GM12878 (cell line): ENCODE results near the gene DNAJC5. TPM values are rescaled to one million over a fixed set of nuclear protein-coding genes. Genes with fewer than 3 reads are reported as not detected.

Experiments used
- BMI1 ChIP-seq: fragments of 450-650 bp; IDR thresholded peaks from 2 replicates; pipeline ENCODE4 v1.6.1; 2016; ENCODE audit warnings: mild to moderate bottlenecking, moderate library complexity, borderline replicate concordance
- CEBPZ ChIP-seq: fragments of 150-350 bp; IDR thresholded peaks from 2 replicates; pipeline ENCODE4 v1.6.1; 2016; ENCODE audit warnings: low read depth, low read length
- CHD4 ChIP-seq: fragments of 200-600 bp; sonication (generic); IDR thresholded peaks from 2 replicates; pipeline ENCODE4 v1.6.1; 2016; ENCODE audit warnings: mild to moderate bottlenecking
- ETV6 ChIP-seq, 2 experiments: fragments of 450-650 bp in 1 of 2; IDR thresholded peaks in 1 of 2; conservative IDR thresholded peaks in 1 of 2; 2 replicates each; pipeline ENCODE4 v1.6.1; 2014; ENCODE audit warnings: antibody characterized with exemption in 1 of 2, borderline replicate concordance in 1 of 2, low read depth in 1 of 2, mild to moderate bottlenecking in 1 of 2, moderate library complexity in 1 of 2
- HCFC1 ChIP-seq: fragments of 150-350 bp; IDR thresholded peaks from 2 replicates; pipeline ENCODE4 v1.6.1; 2014; ENCODE audit warnings: low read length
- HDAC6 ChIP-seq: fragments of 200-600 bp; sonication (generic); IDR thresholded peaks from one replicate; pipeline ENCODE4 v1.8.0; 2017; ENCODE audit warnings: antibody characterized with exemption; ENCODE audit not compliant: unreplicated experiment
- KLF5 ChIP-seq: fragments of 450-650 bp; IDR thresholded peaks from 2 replicates; pipeline ENCODE4 v1.6.1; 2014; ENCODE audit warnings: mild to moderate bottlenecking; ENCODE audit not compliant: partially characterized antibody
- NBN ChIP-seq: fragments of 450-650 bp; IDR thresholded peaks from 2 replicates; pipeline ENCODE4 v1.6.1; 2016
- NFIC ChIP-seq: IDR thresholded peaks from 2 replicates; pipeline ENCODE4 v1.6.1; 2012; ENCODE audit warnings: low read depth, mild to moderate bottlenecking, inconsistent platforms, low read length, moderate library complexity
- SKIL ChIP-seq: fragments of 450-650 bp; IDR thresholded peaks from 2 replicates; pipeline ENCODE4 v1.6.1; 2017; ENCODE audit warnings: mild to moderate bottlenecking, low read depth, inconsistent platforms; ENCODE audit not compliant: poor library complexity, severe bottlenecking
- SREBF2 ChIP-seq: IDR thresholded peaks from 2 replicates; pipeline ENCODE4 v1.6.1; 2012; ENCODE audit warnings: mild to moderate bottlenecking, low read length
- TCF7 ChIP-seq: IDR thresholded peaks from 2 replicates; pipeline ENCODE4 v1.6.1; 2014; ENCODE audit warnings: antibody characterized with exemption, borderline replicate concordance
- YBX1 ChIP-seq: fragments of 450-650 bp; IDR thresholded peaks from 2 replicates; pipeline ENCODE4 v1.6.1; 2016; ENCODE audit warnings: antibody characterized with exemption
- ZBTB40 ChIP-seq: fragments of 450-650 bp; IDR thresholded peaks from 2 replicates; pipeline ENCODE4 v1.6.1; 2016; ENCODE audit warnings: mild to moderate bottlenecking, moderate library complexity, borderline replicate concordance
- ZNF687 ChIP-seq: fragments of 450-650 bp; IDR thresholded peaks from 2 replicates; pipeline ENCODE4 v1.6.1; 2017; ENCODE audit warnings: mild to moderate bottlenecking, moderate library complexity
- ZSCAN29 ChIP-seq: fragments of 450-650 bp; IDR thresholded peaks from 2 replicates; pipeline ENCODE4 v1.6.1; 2017; ENCODE audit warnings: mild to moderate bottlenecking, moderate library complexity
- polyA plus RNA-seq, 11 experiments: library from polyadenylated mRNA; depleted of rRNA in 4 of 11; unstranded in 6 of 11; stranded (reverse) in 5 of 11; fragments of >200 nt; fragmentation: Nextera tagmentation in 4 of 11; fragmentation: Illumina TruSeq in 1 of 11; extraction: Ambion mirVana in 4 of 11; extraction: Trizol in 1 of 11; gene quantifications; 1 replicate in 1 of 11; 2 replicates in 10 of 11; pipeline versions ENCODE4 v1.2.1 to v1.2.3, GENCODE V29; 2011 to 2016; ENCODE audit warnings: inconsistent platforms in 2 of 11, missing spikeins in 2 of 11, low read depth in 1 of 11
- total RNA-seq, 4 experiments: library from RNA; depleted of rRNA in 3 of 4; stranded (reverse); fragments of >200 nt in 3 of 4; fragmentation: Illumina TruSeq in 1 of 4; extraction: Trizol in 1 of 4; gene quantifications; 2 replicates each; pipeline versions ENCODE4 v1.2.1 to v1.2.3, GENCODE V29; 2013 to 2021

DNAJC5 gene
- total and polyA plus RNA-seq, 10 of the 15 experiments (the other 5 are each of a cell fraction or from before 2014, with no cell fraction given), result 0.69 to 36.8 (median 17.0) TPM

- TF ChIP-seq ZNF687, result 0 out of 2 replicates have a peak, but pooled peaks have one; percentile 47
- no peak for TF ChIP-seq KLF5
- no peak for TF ChIP-seq SREBF2
- TF ChIP-seq ZSCAN29, result no peak
- no peak for TF ChIP-seq HDAC6
- TF ChIP-seq TCF7, result no peak
- no peak for TF ChIP-seq CEBPZ
- TF ChIP-seq CHD4, result no peak
- TF ChIP-seq NBN, result no peak
- no peak for TF ChIP-seq NFIC
- TF ChIP-seq SKIL, result no peak
- TF ChIP-seq YBX1, result no peak
- TF ChIP-seq BMI1, result no peak
- TF ChIP-seq ETV6 (conservative IDR thresholded peaks at IDR 0.05 in 1 of 2, IDR thresholded peaks at IDR 0.05 in 1 of 2; ENCODE audit: borderline replicate concordance in 1 of 2, low read depth in 1 of 2), result no peak
- no peak for TF ChIP-seq HCFC1
- no peak for TF ChIP-seq ZBTB40
Observed at GRCh38 chr20:63858393-63859165, 36.3 kb upstream of the DNAJC5 start (continued).
